HG03064 (cell line): ENCODE results near the gene SSX1.
"Not testable (repeated sequence)": the region's sequence is repeated elsewhere in the genome, so short reads cannot be mapped to it uniquely, and the experiment has no call there.

Experiments
- ATAC-seq: cut with Tn5 transposase; IDR thresholded peaks from one replicate; pipeline ENCODE4 v1.9.1; 2021; ENCODE audit warnings: low read depth; ENCODE audit not compliant: unreplicated experiment

The SSX1 gene

GRCh38 chrX:48255062-48255796 lies at the start of gene SSX1:
SSX1 (plus strand) TSS chrX:48255392; CDS start chrX:48257242, 1,850 bp downstream.
- ATAC-seq, result not testable (repeated sequence)

- ATAC-seq, result not testable (repeated sequence)
Observed at GRCh38 chrX:48214341-48214740, 40.9 kb upstream of the SSX1 start.

GRCh38 chrX:48224196-48224595 lies 31.0 kb upstream of the SSX1 start:
- not testable (repeated sequence) for ATAC-seq

DNA sequence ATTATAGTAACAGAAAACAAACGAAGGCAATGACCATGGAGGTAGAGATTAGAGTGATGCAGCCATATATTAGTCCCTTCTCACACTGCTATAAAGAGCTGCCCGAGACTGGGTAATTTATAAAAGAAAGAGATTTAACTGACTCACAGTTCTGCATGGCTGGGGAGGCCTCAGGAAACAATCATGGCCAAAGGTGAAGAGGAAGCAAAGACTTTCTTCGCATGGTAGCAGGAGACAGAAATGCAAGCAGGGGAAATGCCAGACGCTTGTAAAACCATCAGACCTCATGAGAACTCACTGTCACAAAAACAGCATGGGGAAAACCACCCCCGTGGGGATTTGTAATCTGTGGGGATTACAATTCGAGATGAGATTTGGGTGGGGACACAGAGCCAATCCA lies 2.2 kb upstream of the SSX1 start:
- ATAC-seq, result not testable (repeated sequence)

- not testable (repeated sequence) for ATAC-seq
Observed at GRCh38 chrX:48274365-48274764, 19.2 kb downstream of the SSX1 start.

DNA sequence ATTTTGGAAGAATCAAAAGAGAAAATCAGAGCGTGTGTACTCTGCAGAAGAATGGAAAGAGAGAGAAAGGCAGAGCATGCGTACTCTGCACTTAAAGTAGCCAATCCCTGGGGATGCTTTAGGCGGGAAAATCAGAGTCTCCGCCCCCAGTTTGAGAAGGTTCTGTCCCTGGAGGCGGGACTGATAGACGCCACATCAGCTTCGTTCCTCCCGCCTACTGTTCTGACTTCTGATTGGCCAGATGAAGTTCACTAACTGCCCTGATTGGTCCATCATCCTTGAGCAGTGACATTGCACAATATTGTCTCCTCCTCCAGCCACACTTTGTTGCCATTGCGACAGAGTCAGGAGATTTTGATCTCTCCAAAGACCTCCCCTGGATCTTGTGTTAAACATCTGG lies 23.8 kb downstream of the SSX1 start:
- no peak for ATAC-seq

DNA sequence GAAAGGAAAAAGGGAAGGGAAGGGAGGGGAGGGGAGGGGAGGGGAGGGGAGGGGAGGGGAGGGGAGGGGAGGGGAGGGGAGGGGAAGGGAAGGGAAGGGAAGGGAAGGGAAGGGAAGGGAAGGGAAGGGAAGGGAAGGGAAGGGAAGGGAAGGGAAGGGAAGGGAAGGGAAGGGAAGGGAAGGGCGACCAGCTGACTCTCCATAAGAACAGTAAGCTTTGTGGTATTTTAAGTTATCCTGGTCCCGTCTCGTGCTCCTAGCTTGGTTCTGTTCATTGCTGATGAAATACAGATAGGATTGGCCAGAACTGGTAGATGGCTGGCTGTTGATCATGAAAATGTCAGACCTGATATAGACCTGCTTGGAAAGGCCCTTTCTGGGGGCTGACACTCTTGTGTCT lies 25.5 kb downstream of the SSX1 start:
- ATAC-seq, result not testable (repeated sequence)

DNA sequence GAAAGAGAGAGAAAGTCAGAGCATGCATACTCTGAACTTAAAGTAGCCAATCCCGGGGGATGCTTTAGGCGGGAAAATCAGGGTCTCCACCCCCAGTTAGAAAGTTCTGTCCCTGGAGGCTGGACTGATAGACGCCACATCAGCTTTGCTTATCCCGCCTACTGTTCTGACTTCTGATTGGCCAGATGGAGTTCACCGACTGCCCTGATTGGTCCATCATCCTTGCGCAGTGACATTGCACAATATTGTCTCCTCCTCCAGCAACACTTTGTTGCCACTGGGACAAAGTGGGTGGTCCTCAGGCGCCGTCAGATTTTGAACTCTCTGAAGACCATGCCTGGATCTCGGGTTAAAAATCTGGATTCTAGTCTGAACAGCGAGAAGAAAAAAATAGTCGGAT lies 51.0 kb downstream of the SSX1 start:
- ATAC-seq, result no peak

DNA sequence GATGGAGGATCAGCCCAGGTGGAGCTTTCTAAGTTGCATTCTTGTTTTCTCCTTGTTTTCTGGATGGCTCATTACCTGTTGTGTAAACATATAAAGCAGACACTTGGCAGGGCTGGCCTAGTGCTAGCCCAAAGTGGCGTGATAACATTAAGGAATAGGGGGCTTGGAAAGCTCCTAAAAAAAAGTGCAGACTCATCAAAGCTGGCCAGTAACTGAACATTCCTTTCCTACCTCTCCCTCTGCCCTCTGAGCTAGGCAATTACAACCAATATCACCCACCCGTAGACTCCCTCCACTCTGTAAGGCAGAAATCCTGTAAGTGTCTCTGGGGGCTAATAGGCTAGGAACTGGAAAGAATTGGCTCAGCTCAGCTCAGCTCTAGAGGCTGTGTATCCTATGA lies 58.8 kb downstream of the SSX1 start:
- not testable (repeated sequence) for ATAC-seq
